PC-9 (cell line): Measurements from ENCODE around the gene LCA5L. TPM values are rescaled to one million over a fixed set of nuclear protein-coding genes. Genes with fewer than 3 reads are reported as not detected.

Experiments
- BruUV-seq: library from RNA; stranded (reverse); fragments of 400-500 nt; replicated peaks from 2 replicates; lab custom pipeline; 2021; lab: Mats Ljungman, UMichigan
- CTCF ChIA-PET: fragments of 300-600 bp; sonication (Branson Sonifier 250); formaldehyde crosslinking; loops from one replicate; lab custom pipeline; 2022; ENCODE audit warnings: antibody characterized with exemption; lab: Charles Lee
- POLR2A ChIA-PET: fragments of 300-600 bp; sonication (Branson Sonifier 250); formaldehyde crosslinking; loops from one replicate; lab custom pipeline; 2022; ENCODE audit warnings: antibody characterized with exemption; ENCODE audit not compliant: unreplicated experiment; lab: Charles Lee
- DNase-seq, 2 experiments: peaks; one replicate each; pipeline versions ENCODE4 v3.0.0 to v3.0.0-alpha.2; 2015 to 2022; ENCODE audit warnings: mixed read lengths in 1 of 2
- H2AFZ ChIP-seq: fragments of 200-600 bp; sonication (generic); 2 replicates; pipeline ENCODE4 v1.8.1; 2017; ENCODE audit warnings: antibody characterized with exemption
- H3F3A ChIP-seq: fragments of 200-600 bp; sonication (generic); 2 replicates; pipeline ENCODE4 v1.8.1; 2017; ENCODE audit warnings: antibody characterized with exemption, mild to moderate bottlenecking, low read depth; ENCODE audit not compliant: insufficient read depth
- H3K27ac ChIP-seq: fragments of 200-600 bp; sonication (generic); 2 replicates; pipeline ENCODE4 v1.6.1; 2016; ENCODE audit warnings: mixed run types
- H3K27me3 ChIP-seq: fragments of 200-600 bp; sonication (generic); 2 replicates; pipeline ENCODE4 v1.6.1; 2016; ENCODE audit warnings: low read depth, mixed run types; ENCODE audit not compliant: insufficient read depth
- H3K36me3 ChIP-seq: fragments of 200-600 bp; sonication (generic); 2 replicates; pipeline ENCODE4 v1.6.1; 2016; ENCODE audit warnings: low read depth, mixed run types
- H3K4me1 ChIP-seq: fragments of 200-600 bp; sonication (generic); replicated peaks from 2 replicates; pipeline ENCODE4 v1.6.1; 2016; ENCODE audit warnings: mixed run types; ENCODE audit not compliant: insufficient read depth
- H3K4me2 ChIP-seq: fragments of 200-600 bp; sonication (generic); 2 replicates; pipeline ENCODE4 v1.6.1; 2017; ENCODE audit warnings: mixed run types
- H3K4me3 ChIP-seq: fragments of 200-600 bp; sonication (generic); 2 replicates; pipeline ENCODE4 v1.6.1; 2016; ENCODE audit warnings: mixed run types
- H3K79me2 ChIP-seq: fragments of 200-600 bp; sonication (generic); 2 replicates; pipeline ENCODE4 v1.6.1; 2017; ENCODE audit warnings: low read depth, mixed run types
- H3K9me2 ChIP-seq: fragments of 200-600 bp; sonication (generic); 2 replicates; pipeline ENCODE4 v1.8.1; 2017; ENCODE audit warnings: mild to moderate bottlenecking; ENCODE audit not compliant: insufficient read depth
- H3K9me3 ChIP-seq: fragments of 200-600 bp; sonication (generic); 2 replicates; pipeline ENCODE4 v1.8.1; 2016; ENCODE audit warnings: low read depth; ENCODE audit not compliant: insufficient read depth
- H4K20me1 ChIP-seq: fragments of 200-600 bp; sonication (generic); 2 replicates; pipeline ENCODE4 v1.8.1; 2017; ENCODE audit not compliant: insufficient read depth
- EZH2 ChIP-seq: fragments of 200-600 bp; sonication (generic); IDR thresholded peaks from 2 replicates; pipeline ENCODE4 v1.8.0; 2017; ENCODE audit warnings: antibody characterized with exemption, low read depth
- intact Hi-C: fragments of 100-400 bp; cut with micrococcal nuclease; formaldehyde crosslinking; loops from one replicate; pipeline ENCODE4 v1.10.0; 2022; ENCODE audit not compliant: unreplicated experiment
- total RNA-seq: library from RNA; stranded (reverse); gene quantifications from 2 replicates; pipeline ENCODE4 v1.2.3, GENCODE V29; 2021
- TF ChIP-seq, protein P1 (sequence below): fragments of 200-600 bp; sonication (generic); conservative IDR thresholded peaks from 2 replicates; pipeline ENCODE4 v1.6.1; 2017; ENCODE audit warnings: mixed run types, antibody characterized with exemption, mild to moderate bottlenecking, moderate library complexity

LCA5L gene
- total RNA-seq, 1 experiment from 2014 or later, result 2.4 TPM

DNA sequence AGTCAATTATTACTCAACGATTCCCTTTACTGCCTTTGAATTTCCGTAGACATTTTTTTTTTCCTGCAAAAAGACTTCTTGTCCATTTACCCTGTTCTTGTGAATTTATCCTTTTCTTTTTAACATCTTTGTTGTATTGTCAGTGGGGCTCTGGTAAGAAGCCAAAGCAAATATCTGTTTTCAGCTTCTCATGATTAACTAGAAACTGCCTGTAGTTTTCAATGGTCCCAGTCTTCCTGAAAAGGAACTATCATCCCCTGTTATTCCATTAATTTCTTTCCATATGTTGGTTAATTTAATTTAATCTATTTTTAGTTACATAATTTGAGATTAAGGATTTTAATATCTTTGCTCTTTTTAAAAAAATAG lies 34.2 kb upstream of the LCA5L start:
- H3K27me3 ChIP-seq, result no peaks in the 10 kb centered on the region
- no peaks in the 10 kb centered on the region for H3F3A ChIP-seq
- H3K79me2 ChIP-seq, result no peaks in the 10 kb centered on the region
- H3K4me3 ChIP-seq, result no peak overlapping the region
- H3K36me3 ChIP-seq, result no peaks in the 10 kb centered on the region
- ChIA-PET CTCF (no interaction called here), POLR2A (no interaction called here)
- H3K4me2 ChIP-seq, result no peak overlapping the region
- intact Hi-C loops, result no loop called here
- TF ChIP-seq, protein P1, sequence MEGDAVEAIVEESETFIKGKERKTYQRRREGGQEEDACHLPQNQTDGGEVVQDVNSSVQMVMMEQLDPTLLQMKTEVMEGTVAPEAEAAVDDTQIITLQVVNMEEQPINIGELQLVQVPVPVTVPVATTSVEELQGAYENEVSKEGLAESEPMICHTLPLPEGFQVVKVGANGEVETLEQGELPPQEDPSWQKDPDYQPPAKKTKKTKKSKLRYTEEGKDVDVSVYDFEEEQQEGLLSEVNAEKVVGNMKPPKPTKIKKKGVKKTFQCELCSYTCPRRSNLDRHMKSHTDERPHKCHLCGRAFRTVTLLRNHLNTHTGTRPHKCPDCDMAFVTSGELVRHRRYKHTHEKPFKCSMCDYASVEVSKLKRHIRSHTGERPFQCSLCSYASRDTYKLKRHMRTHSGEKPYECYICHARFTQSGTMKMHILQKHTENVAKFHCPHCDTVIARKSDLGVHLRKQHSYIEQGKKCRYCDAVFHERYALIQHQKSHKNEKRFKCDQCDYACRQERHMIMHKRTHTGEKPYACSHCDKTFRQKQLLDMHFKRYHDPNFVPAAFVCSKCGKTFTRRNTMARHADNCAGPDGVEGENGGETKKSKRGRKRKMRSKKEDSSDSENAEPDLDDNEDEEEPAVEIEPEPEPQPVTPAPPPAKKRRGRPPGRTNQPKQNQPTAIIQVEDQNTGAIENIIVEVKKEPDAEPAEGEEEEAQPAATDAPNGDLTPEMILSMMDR, result no peak
- no peak for TF ChIP-seq EZH2
- DNase-seq, result no peak
- no peaks in the 10 kb centered on the region for H3K9me2 ChIP-seq
- BruUV-seq, result no TSS peak
- H3K9me3 ChIP-seq, result no peaks in the 10 kb centered on the region
- H2AFZ ChIP-seq, result no peak overlapping the region
- H3K4me1 ChIP-seq, result no peaks in the 10 kb centered on the region
- no peaks in the 10 kb centered on the region for H4K20me1 ChIP-seq
- no peak overlapping the region for H3K27ac ChIP-seq

DNA sequence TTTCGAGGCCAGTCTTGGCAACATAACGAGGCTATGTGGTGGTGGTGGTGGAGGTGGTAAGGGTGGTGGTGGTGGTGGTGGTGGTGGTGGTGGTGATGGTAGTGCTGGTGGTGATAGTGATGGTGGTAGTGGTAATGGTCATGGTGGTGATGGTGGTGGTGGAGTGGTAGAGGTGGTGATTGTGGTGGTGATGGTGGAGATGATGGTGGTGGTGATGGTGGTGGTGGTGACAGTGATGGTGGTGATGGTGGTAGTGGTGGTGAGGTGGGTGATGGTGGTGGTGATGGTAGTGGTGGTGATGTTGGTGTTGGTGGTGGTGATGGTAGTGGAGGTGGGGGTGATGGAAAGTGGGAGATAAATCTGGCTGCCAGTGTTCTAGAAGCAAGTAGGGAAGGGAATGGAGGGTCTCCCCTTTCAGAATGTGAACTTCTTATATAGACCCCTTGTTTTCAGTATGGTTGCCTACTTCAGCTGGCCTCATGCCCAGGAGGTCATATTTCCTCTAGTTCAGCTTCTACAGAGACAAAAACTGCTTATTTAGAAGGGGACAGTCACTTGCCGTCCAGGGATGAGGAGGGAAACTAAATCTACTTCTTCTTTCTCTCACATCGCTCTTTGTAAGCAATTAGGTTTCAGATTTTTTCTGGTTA lies 33.7 kb upstream of the LCA5L start:
- ChIA-PET POLR2A (no interaction called here), CTCF (no interaction called here)
- Histone ChIP-seq H3K9me2 (no peaks in the 10 kb centered on the region), H3K9me3 (no peaks in the 10 kb centered on the region), H3K4me3 (no peak overlapping the region), H3K79me2 (no peaks in the 10 kb centered on the region), H2AFZ (no peak overlapping the region), H4K20me1 (no peaks in the 10 kb centered on the region), H3K4me1 (no peaks in the 10 kb centered on the region), H3K4me2 (no peak overlapping the region), H3K27me3 (no peaks in the 10 kb centered on the region), H3K27ac (no peak overlapping the region), H3K36me3 (no peaks in the 10 kb centered on the region), H3F3A (no peaks in the 10 kb centered on the region)
- BruUV-seq, result no TSS peak
- TF ChIP-seq, protein P1, result no peak
- TF ChIP-seq EZH2, result no peak
- intact Hi-C loops, result no loop called here
- DNase-seq, result no peak

DNA sequence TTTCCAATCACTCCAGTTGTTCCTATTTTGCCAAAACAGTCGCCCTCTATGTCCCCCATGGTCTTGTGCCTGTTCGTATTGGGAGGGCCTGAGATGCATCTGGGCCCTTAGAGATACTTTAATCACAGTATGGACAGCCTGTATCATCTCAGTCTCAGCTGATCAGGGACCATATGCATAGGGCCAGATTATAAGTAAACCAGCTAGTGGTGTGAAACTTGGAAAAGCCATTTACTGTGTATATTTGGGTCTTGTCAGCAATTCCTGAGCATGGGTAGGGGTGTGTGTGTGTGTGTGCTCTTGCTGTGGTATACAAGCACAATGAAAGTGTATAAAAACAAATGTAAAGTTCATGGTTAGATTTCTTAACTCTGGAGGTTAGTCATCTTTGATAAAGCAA lies 29.0 kb upstream of the LCA5L start:
- ChIA-PET CTCF (no interaction called here), POLR2A (no interaction called here)
- BruUV-seq, result no TSS peak
- Histone ChIP-seq H2AFZ (no peak overlapping the region), H3F3A (no peaks in the 10 kb centered on the region), H3K4me2 (no peak overlapping the region), H3K27ac (no peak overlapping the region), H3K36me3 (no peaks in the 10 kb centered on the region), H3K27me3 (no peaks in the 10 kb centered on the region), H3K9me3 (no peaks in the 10 kb centered on the region), H3K9me2 (no peaks in the 10 kb centered on the region), H3K79me2 (no peaks in the 10 kb centered on the region), H3K4me3 (no peak overlapping the region), H3K4me1 (no peaks in the 10 kb centered on the region), H4K20me1 (no peaks in the 10 kb centered on the region)
- DNase-seq, result no peak
- intact Hi-C loops, result no loop called here
- TF ChIP-seq, protein P1, result no peak
- no peak for TF ChIP-seq EZH2
